GM19467 (cell line): Measurements from ENCODE around the gene FRMD6.

ENCODE experiments used
- ATAC-seq: cut with Tn5 transposase; IDR thresholded peaks from one replicate; pipeline ENCODE4 v1.9.1; 2021; ENCODE audit warnings: mild to moderate bottlenecking, moderate library complexity; ENCODE audit not compliant: unreplicated experiment

FRMD6 gene

DNA sequence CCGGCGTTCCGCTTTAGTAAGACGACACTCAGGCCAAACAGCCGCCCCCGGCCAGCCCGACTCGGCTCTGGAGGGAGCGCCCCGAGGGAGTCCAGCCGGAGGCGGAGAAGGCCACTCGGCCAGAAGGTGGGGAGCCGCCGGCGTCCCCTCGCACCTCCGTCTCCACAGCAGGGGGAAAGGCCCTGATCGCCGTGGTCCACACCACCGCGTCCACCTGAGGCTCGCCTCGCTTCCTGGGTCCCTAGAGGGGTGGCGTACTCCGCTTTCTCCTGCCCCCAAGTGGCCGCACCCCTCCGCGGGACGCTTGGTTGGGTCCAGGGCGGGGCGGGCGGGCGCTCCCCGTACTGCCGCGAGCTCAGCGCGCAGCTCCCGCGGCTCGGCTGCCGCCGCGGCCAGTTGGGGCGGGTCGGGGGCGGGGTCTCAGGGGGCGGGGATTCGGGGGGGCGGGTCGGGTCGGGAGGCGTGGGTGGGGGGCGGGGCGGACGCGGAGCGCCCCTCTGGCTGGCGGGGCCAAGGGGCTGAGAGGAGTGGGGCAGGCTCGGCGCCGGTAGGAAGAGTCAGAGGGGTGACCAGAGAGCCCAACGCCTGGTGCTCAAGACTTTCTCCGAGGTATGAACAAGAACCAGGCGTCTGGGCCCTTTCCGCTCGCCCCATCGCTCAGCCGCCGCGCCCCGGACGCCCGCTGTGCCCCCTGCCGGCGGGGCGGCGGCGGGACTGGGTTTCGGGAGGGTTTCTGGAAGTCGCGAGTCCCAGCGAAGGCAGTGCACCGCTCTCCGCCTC lies at the start of gene FRMD6:
Gene FRMD6 (plus strand): TSS at position 523 of the 780 bp plus-strand sequence. CDS start 37,927 bp downstream, outside the sequence.
- ATAC-seq: peak; percentile 62

DNA sequence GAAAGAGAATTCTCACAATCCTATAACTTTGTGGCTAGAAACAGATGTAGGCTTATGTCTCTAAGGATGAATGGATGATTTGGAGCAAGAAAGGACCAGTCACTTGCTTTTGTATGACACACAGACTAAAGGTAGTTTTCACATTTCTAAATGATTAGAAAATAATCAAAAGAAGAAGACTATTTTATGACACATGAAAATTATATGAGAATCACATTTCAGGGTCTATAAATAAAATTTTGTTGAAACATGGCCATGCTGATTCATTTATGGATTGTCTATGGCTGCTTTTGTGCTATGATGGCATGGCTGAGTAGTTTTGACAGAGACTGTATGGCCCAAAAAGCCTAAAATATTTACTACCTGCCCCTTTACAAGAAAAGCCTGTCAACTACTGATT lies 49.4 kb upstream of the FRMD6 start:
- ATAC-seq: no peak

GRCh38 chr14:51603495-51603894 lies 48.2 kb upstream of the FRMD6 start:
- no peak for ATAC-seq

DNA sequence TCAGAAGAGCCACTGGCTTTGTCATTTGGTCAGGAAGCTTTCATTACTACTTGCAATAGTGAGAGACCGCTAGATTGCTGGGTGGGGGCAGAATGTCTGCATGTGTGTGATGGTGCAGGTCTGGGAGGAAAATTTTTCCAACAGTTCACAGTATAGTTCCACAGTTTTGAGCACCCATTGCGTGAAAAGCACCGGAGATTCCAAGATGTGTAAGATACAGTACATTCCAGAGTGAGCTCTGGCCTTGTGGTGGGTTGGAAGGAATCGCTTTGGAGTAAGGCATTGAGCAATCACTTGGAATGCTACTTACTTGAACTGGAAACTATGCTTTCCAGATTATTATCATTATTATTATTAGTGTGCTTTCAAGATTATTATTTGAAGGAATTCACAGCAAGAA lies 47.6 kb upstream of the FRMD6 start:
- ATAC-seq: no peak

DNA sequence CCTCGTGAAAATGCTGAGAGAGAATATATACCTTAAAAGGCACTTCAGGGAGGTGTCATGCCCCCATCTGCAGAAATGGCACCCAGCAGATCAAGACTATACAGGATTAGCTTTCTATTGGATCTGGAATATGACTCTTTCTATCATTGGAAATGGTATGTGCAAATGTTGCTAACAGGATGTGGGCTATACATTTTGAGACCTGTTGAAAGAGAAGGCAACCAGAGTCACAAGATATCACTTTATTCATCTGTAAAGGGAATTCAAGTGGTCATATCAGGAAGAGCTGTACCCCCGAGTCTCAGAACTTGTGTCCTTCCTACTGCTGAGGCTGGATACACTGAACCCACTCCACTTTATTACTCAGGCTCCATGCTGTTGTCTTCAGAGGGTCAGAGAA lies 46.1 kb upstream of the FRMD6 start:
- ATAC-seq: no peak

GRCh38 chr14:51607711-51608110 lies 44.0 kb upstream of the FRMD6 start:
- no peak for ATAC-seq

- ATAC-seq: no peak
Measured at GRCh38 chr14:51609251-51609954, 42.3 kb upstream of the FRMD6 start.

GRCh38 chr14:51609955-51610283 lies 41.8 kb upstream of the FRMD6 start:
- no peak for ATAC-seq

GRCh38 chr14:51610771-51611170 lies 40.9 kb upstream of the FRMD6 start:
- no peak for ATAC-seq

DNA sequence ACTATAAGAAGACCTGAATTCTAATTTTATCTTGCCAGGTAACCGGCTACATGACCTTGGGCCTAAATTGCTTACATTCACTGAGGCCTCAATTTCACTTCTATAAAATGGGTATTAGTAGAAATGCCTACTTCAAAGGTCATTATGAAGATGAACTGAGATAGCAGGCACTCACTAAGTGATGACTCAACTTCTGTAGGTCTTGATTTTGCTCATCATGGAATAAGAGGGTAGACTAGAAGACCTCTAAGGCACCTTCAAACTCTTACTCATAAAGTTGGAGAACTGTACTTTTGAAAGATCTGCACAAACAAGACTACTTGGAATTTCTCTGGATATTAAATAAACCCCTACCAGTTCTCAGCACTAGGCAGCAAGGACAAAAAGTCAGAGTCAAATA lies 39.3 kb upstream of the FRMD6 start:
- ATAC-seq: no peak

DNA sequence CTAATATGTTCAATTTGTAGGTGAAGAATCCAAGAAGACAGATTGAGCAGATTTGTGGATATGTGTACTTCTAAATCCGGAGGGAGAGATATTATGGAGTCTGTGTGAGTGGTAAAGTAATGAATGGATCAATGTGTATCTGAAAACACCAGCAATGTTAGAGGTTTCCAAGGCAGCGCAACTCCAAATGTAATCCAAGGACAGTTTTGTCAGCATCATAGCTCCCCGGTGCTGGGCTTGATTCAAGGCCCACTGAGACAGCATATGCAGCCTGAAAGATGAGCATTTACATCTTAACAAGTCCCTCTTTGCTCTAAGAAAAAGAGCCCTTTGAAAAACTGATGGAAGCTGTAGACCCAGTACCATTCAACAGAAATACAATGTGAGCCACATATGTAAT lies 38.3 kb upstream of the FRMD6 start:
- no peak for ATAC-seq

DNA sequence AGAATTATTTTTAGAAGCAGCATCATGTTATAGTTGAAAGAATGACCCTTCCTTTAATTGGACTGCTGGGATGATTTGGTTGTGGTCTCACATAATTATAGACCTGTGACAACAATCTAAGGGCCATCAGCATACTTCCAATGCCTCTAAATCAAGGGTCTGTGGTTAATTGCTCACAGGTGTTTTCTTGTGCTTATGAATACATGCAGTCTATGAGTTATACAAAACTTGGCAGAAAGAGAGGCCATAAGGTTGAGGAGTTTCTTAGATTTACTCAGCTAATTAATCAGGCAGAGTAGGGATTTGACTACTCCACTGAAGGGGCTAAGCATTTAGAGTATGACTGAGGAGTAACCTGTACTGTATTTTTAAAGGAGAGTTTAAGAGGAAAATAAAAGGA lies 37.0 kb upstream of the FRMD6 start:
- ATAC-seq: no peak

DNA sequence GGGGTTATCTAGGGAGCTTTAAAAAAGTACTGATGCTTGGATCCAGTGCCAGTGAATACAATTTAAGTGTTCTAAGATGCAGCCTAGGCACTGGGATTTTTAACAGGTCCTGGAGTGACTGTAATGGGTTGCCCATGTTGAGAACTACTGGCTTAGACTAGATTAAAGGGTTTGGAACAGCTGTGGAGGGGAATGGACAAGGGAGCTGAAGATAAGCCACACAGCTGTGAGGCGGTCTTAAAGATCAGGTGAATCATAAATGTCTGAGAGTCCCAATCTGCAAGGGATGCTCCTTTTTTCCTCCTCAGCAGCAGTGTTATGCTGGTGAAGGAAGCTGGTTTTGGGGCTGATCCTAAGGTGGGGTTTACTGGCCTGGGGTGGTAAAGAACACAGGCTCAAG lies 35.5 kb upstream of the FRMD6 start:
- no peak for ATAC-seq

DNA sequence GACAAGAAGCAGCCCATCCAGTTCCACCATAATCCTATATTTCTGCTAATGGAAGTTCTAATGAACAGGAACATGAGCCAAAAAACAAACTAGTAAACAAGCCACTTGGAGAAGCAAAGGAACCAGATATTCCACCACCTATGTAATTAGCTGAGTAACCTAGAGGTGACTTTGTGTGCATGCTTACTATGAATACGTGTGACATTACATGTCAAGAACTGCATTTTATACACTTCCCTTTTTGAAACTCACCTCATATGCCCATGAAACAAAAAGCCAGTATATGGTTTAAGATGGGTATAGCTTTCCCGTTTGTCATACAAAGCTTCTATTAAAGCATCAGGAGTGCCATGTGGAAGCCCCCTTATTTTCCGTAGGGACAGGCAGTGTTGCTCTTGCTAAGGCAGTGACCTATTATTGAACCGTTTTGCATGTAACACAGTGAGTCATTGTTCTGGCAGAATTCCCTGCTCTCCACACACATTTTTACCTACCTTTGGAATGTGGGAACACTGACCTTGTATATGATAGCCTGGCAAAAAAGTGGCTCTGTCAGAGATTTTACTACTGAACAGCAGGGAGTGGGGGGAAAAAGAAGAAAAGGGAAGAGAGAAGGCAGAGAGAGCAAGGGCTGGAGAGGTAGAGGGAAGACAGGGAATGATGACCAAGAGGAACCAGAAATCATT lies 34.8 kb upstream of the FRMD6 start:
- no peak for ATAC-seq

- ATAC-seq: no peak
Measured at GRCh38 chr14:51619561-51619960, 32.1 kb upstream of the FRMD6 start.

DNA sequence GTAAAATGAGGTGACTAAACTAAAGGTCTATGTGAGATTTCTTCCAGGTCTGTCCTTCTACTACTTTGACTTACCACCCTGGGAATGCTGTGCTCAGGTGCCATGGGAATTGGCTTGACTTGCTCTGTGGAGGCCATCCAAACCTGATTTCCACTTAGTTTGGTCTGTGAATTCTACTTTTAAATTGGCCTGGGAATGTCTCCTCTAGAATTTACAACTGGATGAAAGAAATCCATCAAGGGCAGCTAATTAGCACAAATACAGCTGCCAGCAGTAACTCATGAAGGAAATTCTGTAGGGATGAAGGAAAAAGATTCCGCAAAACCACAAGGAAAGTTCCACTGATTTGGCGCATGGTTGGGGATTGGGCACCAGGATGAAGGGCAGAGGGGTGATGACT lies 31.7 kb upstream of the FRMD6 start:
- ATAC-seq: no peak

GRCh38 chr14:51621654-51622053 lies 30.1 kb upstream of the FRMD6 start:
- no peak for ATAC-seq

DNA sequence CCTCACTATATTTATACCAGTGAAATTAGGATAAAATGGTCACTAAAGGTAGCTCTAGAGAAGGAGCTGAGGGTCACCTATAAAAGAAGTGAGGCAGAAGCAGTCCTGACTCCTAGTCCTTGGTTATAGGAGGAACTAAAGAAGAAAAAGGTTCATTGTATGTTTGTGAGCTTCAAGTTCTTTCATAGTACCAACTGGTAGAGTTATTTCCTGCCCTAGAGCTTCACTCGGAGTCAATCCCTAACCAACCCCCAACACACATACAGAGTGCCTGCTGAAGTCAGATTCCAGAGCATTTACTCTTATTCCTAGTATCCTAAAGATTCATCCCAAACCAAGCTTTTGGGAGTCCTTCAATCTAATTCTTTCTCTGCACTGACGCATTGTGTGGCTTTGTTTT lies 29.3 kb upstream of the FRMD6 start:
- ATAC-seq: no peak

DNA sequence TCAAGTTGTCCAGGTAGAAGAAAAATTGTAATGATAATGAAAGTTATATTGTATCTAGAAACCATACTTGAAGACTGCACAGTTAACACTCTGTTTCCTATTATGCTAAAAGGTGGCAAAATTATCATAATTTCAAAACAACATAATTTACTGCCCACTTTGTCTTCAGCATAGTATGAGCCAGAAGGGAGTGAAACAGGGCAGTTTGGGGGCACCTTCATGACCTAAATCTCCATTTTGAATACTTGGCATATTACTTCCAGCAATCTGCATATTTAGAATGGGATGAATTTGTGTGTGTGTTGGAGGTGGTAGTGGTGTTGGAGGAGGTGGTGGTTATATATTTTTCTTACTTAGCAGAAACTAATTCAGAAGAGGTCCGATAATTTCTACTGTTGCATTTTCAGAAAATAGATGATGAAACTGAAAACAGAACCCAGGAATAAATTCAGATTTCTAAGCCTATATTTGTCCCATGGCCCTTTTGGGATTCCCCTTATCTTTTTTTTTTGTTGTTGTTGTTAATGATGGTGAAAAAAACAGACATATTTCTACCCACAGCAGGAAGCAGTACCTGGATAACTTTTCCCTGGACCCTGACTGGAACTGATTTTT lies 26.6 kb upstream of the FRMD6 start:
- no peak for ATAC-seq

GRCh38 chr14:51626185-51626584 lies 25.5 kb upstream of the FRMD6 start:
- no peak for ATAC-seq

GRCh38 chr14:51626788-51627187 lies 24.9 kb upstream of the FRMD6 start:
- ATAC-seq: no peak

DNA sequence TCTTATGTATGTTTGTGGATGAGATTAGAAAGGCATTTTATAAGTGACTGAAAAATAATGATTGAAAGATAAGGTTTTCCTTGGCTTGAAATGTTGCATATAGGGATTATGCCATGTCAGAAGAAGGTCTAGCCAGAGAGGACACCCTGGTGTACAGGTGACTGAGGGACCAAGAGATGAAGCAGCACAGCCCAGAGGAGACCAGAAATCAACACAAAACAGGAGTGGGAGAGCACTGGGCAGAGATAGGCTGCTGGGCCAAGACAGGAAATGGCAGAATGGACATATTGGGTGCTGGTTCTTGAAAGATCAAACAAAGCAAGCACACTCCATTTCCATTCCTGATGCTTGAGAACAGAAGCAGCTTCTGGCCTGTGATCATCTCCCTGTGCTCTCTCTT lies 24.4 kb upstream of the FRMD6 start:
- no peak for ATAC-seq
